GM12878 (cell line): ENCODE results near the gene ZNF101. TPM values are rescaled to one million over a fixed set of nuclear protein-coding genes. Genes with fewer than 3 reads are reported as not detected.

Experiments used
- CBX3 ChIP-seq: fragments of 200-600 bp; sonication (generic); IDR thresholded peaks from 2 replicates; pipeline ENCODE4 v1.6.1; 2016; ENCODE audit warnings: low read depth, borderline replicate concordance
- CHD1 ChIP-seq: IDR thresholded peaks from 2 replicates; pipeline ENCODE4 v1.6.1; 2012; ENCODE audit warnings: low read depth, low read length, improper control_type of control experiment
- E2F4 ChIP-seq: IDR thresholded peaks from 2 replicates; pipeline ENCODE4 v1.6.1; 2012; ENCODE audit warnings: low read depth, low read length, improper control_type of control experiment
- EZH2 ChIP-seq: IDR thresholded peaks from 2 replicates; pipeline ENCODE4 v1.6.1; 2012; ENCODE audit warnings: low read depth, mild to moderate bottlenecking, control low read depth, inconsistent platforms, low read length, borderline replicate concordance; ENCODE audit not compliant: control insufficient read depth
- GABPA ChIP-seq: IDR thresholded peaks from 2 replicates; pipeline ENCODE4 v1.6.1; 2014; ENCODE audit warnings: antibody characterized with exemption, low read depth, mild to moderate bottlenecking, inconsistent platforms
- HSF1 ChIP-seq: fragments of 150-350 bp; IDR thresholded peaks from 2 replicates; pipeline ENCODE4 v1.6.1; 2014; ENCODE audit warnings: mild to moderate bottlenecking, low read depth, low read length
- MTA2 ChIP-seq: fragments of 450-650 bp; IDR thresholded peaks from 2 replicates; pipeline ENCODE4 v1.6.1; 2016; ENCODE audit warnings: low read depth, mild to moderate bottlenecking, moderate library complexity
- NR2F1 ChIP-seq: fragments of 450-650 bp; conservative IDR thresholded peaks from 2 replicates; pipeline ENCODE4 v1.6.1; 2017; ENCODE audit warnings: mild to moderate bottlenecking
- NRF1 ChIP-seq: conservative IDR thresholded peaks from 2 replicates; pipeline ENCODE4 v1.6.1; 2011; ENCODE audit warnings: mild to moderate bottlenecking, low read depth, low read length, improper control_type of control experiment
- POLR2AphosphoS5 ChIP-seq: IDR thresholded peaks from 2 replicates; pipeline ENCODE4 v1.6.1; 2011; ENCODE audit warnings: mild to moderate bottlenecking, low read length, inconsistent platforms
- RCOR1 ChIP-seq: conservative IDR thresholded peaks from 2 replicates; pipeline ENCODE4 v1.6.1; 2012; ENCODE audit warnings: low read depth, low read length, improper control_type of control experiment
- REST ChIP-seq: IDR thresholded peaks from 2 replicates; pipeline ENCODE4 v1.6.1; 2012; ENCODE audit warnings: mild to moderate bottlenecking, low read depth, low read length
- SREBF1 ChIP-seq: IDR thresholded peaks from 2 replicates; pipeline ENCODE4 v1.6.1; 2012; ENCODE audit warnings: mild to moderate bottlenecking, low read length
- SUZ12 ChIP-seq: fragments of 200-600 bp; sonication (generic); IDR thresholded peaks from one replicate; pipeline ENCODE4 v1.6.1; 2018; ENCODE audit warnings: antibody characterized with exemption, mild to moderate bottlenecking; ENCODE audit not compliant: unreplicated experiment
- ZBTB4 ChIP-seq: fragments of 450-650 bp; formaldehyde crosslinking; IDR thresholded peaks from 2 replicates; pipeline ENCODE4 v1.4.0; 2022; ENCODE audit warnings: mild to moderate bottlenecking, moderate library complexity
- polyA plus RNA-seq, 11 experiments: library from polyadenylated mRNA; depleted of rRNA in 4 of 11; unstranded in 6 of 11; stranded (reverse) in 5 of 11; fragments of >200 nt; fragmentation: Nextera tagmentation in 4 of 11; fragmentation: Illumina TruSeq in 1 of 11; extraction: Ambion mirVana in 4 of 11; extraction: Trizol in 1 of 11; gene quantifications; 1 replicate in 1 of 11; 2 replicates in 10 of 11; pipeline versions ENCODE4 v1.2.1 to v1.2.3, GENCODE V29; 2011 to 2016; ENCODE audit warnings: inconsistent platforms in 2 of 11, missing spikeins in 2 of 11, low read depth in 1 of 11
- total RNA-seq, 4 experiments: library from RNA; depleted of rRNA in 3 of 4; stranded (reverse); fragments of >200 nt in 3 of 4; fragmentation: Illumina TruSeq in 1 of 4; extraction: Trizol in 1 of 4; gene quantifications; 2 replicates each; pipeline versions ENCODE4 v1.2.1 to v1.2.3, GENCODE V29; 2013 to 2021
- TF ChIP-seq, protein P1 (sequence below): IDR thresholded peaks from 2 replicates; pipeline ENCODE4 v1.6.1; 2011; ENCODE audit warnings: borderline replicate concordance, low read depth, mild to moderate bottlenecking, moderate library complexity, low read length; ENCODE audit not compliant: insufficient read depth, poor library complexity, severe bottlenecking

The ZNF101 gene
- total and polyA plus RNA-seq, 10 of the 15 experiments (the other 5 are each of a cell fraction or from before 2014, with no cell fraction given): 15.2 to 40.5 (median 19.8) TPM

DNA sequence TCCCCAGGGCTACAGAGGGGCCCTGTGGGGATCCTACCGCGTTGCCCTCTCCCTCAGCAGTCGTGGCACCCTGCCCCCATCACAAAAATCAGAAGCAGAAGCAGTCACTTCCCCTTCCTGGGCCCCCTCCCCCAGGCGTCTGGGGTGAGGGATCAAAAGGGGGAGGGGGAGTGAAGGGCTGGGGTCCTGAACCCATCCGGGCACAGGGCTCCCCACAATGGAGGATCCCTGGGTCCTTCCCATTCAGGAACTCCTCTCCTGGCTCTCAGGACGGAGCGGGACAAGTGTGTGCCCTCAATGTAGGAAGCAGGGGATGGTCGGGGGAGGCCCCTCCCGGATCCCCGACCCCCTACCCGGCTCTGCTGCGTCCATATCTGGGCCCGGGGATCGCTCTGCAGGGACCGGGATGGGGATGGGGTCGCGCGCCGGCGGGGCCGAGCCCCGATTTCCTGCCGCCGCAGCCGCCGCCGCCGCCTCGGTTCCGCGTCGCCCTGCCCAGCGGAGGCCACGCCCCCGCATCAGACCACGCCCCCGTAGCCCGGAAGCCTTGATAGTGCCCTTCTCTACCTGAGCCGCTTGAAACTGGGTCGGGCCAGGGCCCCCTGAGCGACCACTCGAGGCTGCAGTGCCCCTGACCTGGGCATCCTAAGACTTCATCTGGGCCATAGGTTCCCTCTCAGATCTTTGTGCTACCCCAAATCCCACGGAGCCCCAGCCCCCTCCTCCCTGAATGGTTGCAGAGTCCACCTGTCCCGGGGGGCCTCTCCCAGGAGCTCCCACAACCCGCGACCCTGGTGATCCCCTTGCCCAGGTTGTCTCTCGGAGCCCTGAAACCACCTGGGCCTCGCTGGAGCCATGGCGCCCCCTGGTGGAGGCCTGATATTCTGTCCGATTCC lies 25.2 kb upstream of the ZNF101 start, which contains the start of gene GMIP (continued):
- TF ChIP-seq ZBTB4: no peak
- TF ChIP-seq REST: no peak
- 0 out of 2 replicates have a peak, but pooled peaks have one; percentile 46 for TF ChIP-seq CHD1
- TF ChIP-seq, protein P1, sequence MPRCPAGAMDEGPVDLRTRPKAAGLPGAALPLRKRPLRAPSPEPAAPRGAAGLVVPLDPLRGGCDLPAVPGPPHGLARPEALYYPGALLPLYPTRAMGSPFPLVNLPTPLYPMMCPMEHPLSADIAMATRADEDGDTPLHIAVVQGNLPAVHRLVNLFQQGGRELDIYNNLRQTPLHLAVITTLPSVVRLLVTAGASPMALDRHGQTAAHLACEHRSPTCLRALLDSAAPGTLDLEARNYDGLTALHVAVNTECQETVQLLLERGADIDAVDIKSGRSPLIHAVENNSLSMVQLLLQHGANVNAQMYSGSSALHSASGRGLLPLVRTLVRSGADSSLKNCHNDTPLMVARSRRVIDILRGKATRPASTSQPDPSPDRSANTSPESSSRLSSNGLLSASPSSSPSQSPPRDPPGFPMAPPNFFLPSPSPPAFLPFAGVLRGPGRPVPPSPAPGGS: no peak
- TF ChIP-seq GABPA: no peak
- TF ChIP-seq CBX3: no peak
- no peak for TF ChIP-seq SUZ12
- no peak for TF ChIP-seq HSF1
- 0 out of 2 replicates have a peak, but pooled peaks have one; percentile 26 for TF ChIP-seq RCOR1
- TF ChIP-seq POLR2AphosphoS5: peak; percentile 73; the same call in 1 of the 2 replicates
- no peak for TF ChIP-seq EZH2
- TF ChIP-seq NR2F1: peak; percentile 80
- no peak for TF ChIP-seq E2F4
- TF ChIP-seq SREBF1: no peak
- no peak for TF ChIP-seq NRF1
- TF ChIP-seq MTA2: peak; percentile 20
